ENCODE results near the gene NHEJ1. TPM values are rescaled to one million over a fixed set of nuclear protein-coding genes. Genes with fewer than 3 reads are reported as not detected.

NHEJ1 gene
- total RNA-seq, 2 experiments from 2014 or later, result 22.4 to 26.3 TPM

GRCh38 chr2:219178377-219179175 lies 18.0 kb upstream of the NHEJ1 start:
- peak overlapping the region; percentile 97 for H3K4me3 Mint-ChIP-seq
- peak overlapping the region; percentile 90 for H3K27ac Mint-ChIP-seq
- intact Hi-C loops (cut with micrococcal nuclease), result no loop called here
- CTCF ChIA-PET, result interaction anchor here (0.7 to 2.0 kb wide), 3 partner anchors 14 to 70 kb away, joined by 3 to 8 read pairs (median 4); partner anchors contain the start of gene NHEJ1
- ATAC-seq (peak; percentile 2), DNase-seq (peak; percentile 50)
- H3K4me1 Mint-ChIP-seq (ENCODE audit: low read depth), result peaks cover 53% of the 10 kb centered on the region
- no peak for TF ChIP-seq CTCF (IDR thresholded peaks at IDR 0.05)
- peaks cover 32% of the 10 kb centered on the region for H3K36me3 Mint-ChIP-seq (ENCODE audit: low read depth)
- no peaks in the 10 kb centered on the region for H3K9me3 Mint-ChIP-seq
- POLR2A ChIA-PET, result interaction anchor here (0.6 to 1.5 kb wide), 3 partner anchors 25 to 41 kb away, joined by 3 to 5 read pairs (median 3); partner anchors contain the start of gene ABCB6
- H3K27me3 Mint-ChIP-seq, result no peaks in the 10 kb centered on the region

GRCh38 chr2:219177552-219178376 lies 17.1 kb upstream of the NHEJ1 start, which contains the start of gene RETREG2:
TSS of gene RETREG2 (plus strand) at chr2:219178275. CDS start at chr2:219178353, 78 bp downstream.
- TF ChIP-seq CTCF (IDR thresholded peaks at IDR 0.05), result peak; percentile 40
- Mint-ChIP-seq H3K36me3 (ENCODE audit: low read depth) (peaks cover 36% of the 10 kb centered on the region), H3K27me3 (no peaks in the 10 kb centered on the region), H3K27ac (peak within 1 kb of the TSS; percentile 97), H3K4me3 (peak within 1 kb of the TSS; percentile 97), H3K4me1 (ENCODE audit: low read depth) (peaks cover 57% of the 10 kb centered on the region), H3K9me3 (no peaks in the 10 kb centered on the region)
- POLR2A ChIA-PET, result interaction anchor here (0.6 to 3.2 kb wide), 6 partner anchors 23 to 76 kb away, joined by 3 to 27 read pairs (median 8); partner anchors contain the start of genes ANKZF1, ATG9A, TUBA4A and TUBA4B
- intact Hi-C loops (cut with micrococcal nuclease), result loop anchor here (2.0 kb wide), 1 partner anchor 17 kb away; the partner anchor contains the start of gene NHEJ1
- DNase-seq (peak; percentile 82), ATAC-seq (peak; percentile 46)
- CTCF ChIA-PET, result interaction anchor here (1.5 to 9.4 kb wide), 4 partner anchors 19 to 72 kb away, joined by 5 to 98 read pairs (median 6); partner anchors contain the start of genes ANKZF1, ATG9A, NHEJ1 and ZFAND2B

GRCh38 chr2:219176818-219177551 lies 16.4 kb upstream of the NHEJ1 start, which contains the start of gene CNPPD1:
TSS of gene CNPPD1 (minus strand) at chr2:219176925. CDS start at chr2:219176828, 97 bp downstream.
- no peaks in the 10 kb centered on the region for H3K27me3 Mint-ChIP-seq
- DNase-seq (peak; percentile 90), ATAC-seq (peak; percentile 85)
- ChIA-PET CTCF (interaction anchor here (0.9 to 9.4 kb wide), 13 partner anchors 11 to 300 kb away, joined by 3 to 98 read pairs (median 5); partner anchors contain the start of genes ANKZF1, ATG9A, DNAJB2 and NHEJ1), POLR2A (interaction anchor here (0.6 to 3.2 kb wide), 12 partner anchors 9 to 211 kb away, joined by 3 to 27 read pairs (median 4); partner anchors contain the start of genes ABCB6, ANKZF1, ATG9A and DNPEP)
- H3K27ac Mint-ChIP-seq, result peak within 1 kb of the TSS; percentile 97
- peak within 1 kb of the TSS; percentile 97 for H3K4me3 Mint-ChIP-seq
- no peak for TF ChIP-seq CTCF (IDR thresholded peaks at IDR 0.05)
- intact Hi-C loops (cut with micrococcal nuclease), result loop anchor here (2.0 kb wide), 1 partner anchor 16 kb away; the partner anchor contains the start of gene NHEJ1
- H3K36me3 Mint-ChIP-seq (ENCODE audit: low read depth), result peaks cover 36% of the 10 kb centered on the region
- H3K4me1 Mint-ChIP-seq (ENCODE audit: low read depth), result peaks cover 53% of the 10 kb centered on the region
- H3K9me3 Mint-ChIP-seq, result no peaks in the 10 kb centered on the region

All from activated CD8-positive, alpha-beta T cell treated with anti-CD3 and anti-CD28 coated beads for 36 hours (primary cell).